K562 (cell line): ENCODE data around the gene CCDC9. TPM values are rescaled to one million over a fixed set of nuclear protein-coding genes. Genes with fewer than 3 reads are reported as not detected.

Experiments
- ARID4B ChIP-seq: sonication (generic); formaldehyde crosslinking; IDR thresholded peaks from 2 replicates; pipeline ENCODE4 v1.8.0; 2022; ENCODE audit warnings: mild to moderate bottlenecking, missing genetic modification reagents
- EP400 ChIP-seq: fragments of 450-650 bp; IDR thresholded peaks from 2 replicates; pipeline ENCODE4 v1.6.1; 2017; ENCODE audit warnings: antibody characterized with exemption, mild to moderate bottlenecking, moderate library complexity
- HDGF ChIP-seq: fragments of 450-650 bp; IDR thresholded peaks from 2 replicates; pipeline ENCODE4 v1.6.1; 2016
- MTA2 ChIP-seq: fragments of 450-650 bp; IDR thresholded peaks from 2 replicates; pipeline ENCODE4 v1.6.1; 2016; ENCODE audit warnings: low read depth
- NR2C2 ChIP-seq, 2 experiments: fragments of 200-800 bp in 1 of 2; sonication (Bioruptor generic) in 1 of 2; sonication (generic) in 1 of 2; formaldehyde crosslinking in 1 of 2; IDR thresholded peaks; 2 replicates each; pipeline versions ENCODE4 v1.6.1 to v1.8.0; 2016 to 2022; ENCODE audit warnings: mild to moderate bottlenecking in 1 of 2, missing compliant biosample characterization in 1 of 2, missing genetic modification characterization in 1 of 2, missing genetic modification reagents in 1 of 2
- RB1 ChIP-seq: fragments of 450-650 bp; IDR thresholded peaks from 2 replicates; pipeline ENCODE4 v1.6.1; 2017; ENCODE audit warnings: low read depth, mild to moderate bottlenecking
- RBM14 ChIP-seq: fragments of 200-400 bp; formaldehyde crosslinking; IDR thresholded peaks from 2 replicates; pipeline ENCODE4 v1.6.1; 2018; ENCODE audit warnings: low read depth, mild to moderate bottlenecking, low read length, moderate library complexity, borderline replicate concordance; ENCODE audit not compliant: insufficient read depth
- SIRT6 ChIP-seq: IDR thresholded peaks from one replicate; pipeline ENCODE4 v1.6.1; 2012; ENCODE audit warnings: low read depth, mild to moderate bottlenecking, control low read depth, inconsistent platforms, low read length, moderate library complexity
- SUPT5H ChIP-seq: fragments of 450-650 bp; IDR thresholded peaks from 2 replicates; pipeline ENCODE4 v1.6.1; 2016
- ZBTB17 ChIP-seq: fragments of 450-650 bp; formaldehyde crosslinking; IDR thresholded peaks from 2 replicates; pipeline ENCODE4 v1.4.0; 2020; ENCODE audit warnings: mild to moderate bottlenecking
- ZNF668 ChIP-seq: fragments of 250-450 bp; sonication (Bioruptor Pico); IDR thresholded peaks from 2 replicates; pipeline ENCODE4 v1.8.0; 2022; ENCODE audit warnings: mild to moderate bottlenecking, inconsistent platforms
- ZNF77 ChIP-seq: fragments of 250-450 bp; sonication (Bioruptor Pico); IDR thresholded peaks from 2 replicates; pipeline ENCODE4 v1.5.0; 2020
- polyA plus RNA-seq, 8 experiments: library from polyadenylated mRNA; depleted of rRNA in 4 of 8; stranded (reverse) in 5 of 8; unstranded in 3 of 8; fragments of >200 nt; fragmentation: Nextera tagmentation in 2 of 8; fragmentation: Illumina TruSeq in 1 of 8; extraction: Ambion mirVana in 2 of 8; extraction: Trizol in 1 of 8; gene quantifications; 2 replicates each; pipeline versions ENCODE4 v1.2.1 to v1.2.3, GENCODE V29; 2011 to 2014; ENCODE audit warnings: inconsistent platforms in 1 of 8, missing spikeins in 1 of 8
- total RNA-seq, 7 experiments: library from RNA; depleted of rRNA in 6 of 7; stranded (reverse); fragments of >200 nt in 6 of 7; fragmentation: Illumina TruSeq in 2 of 7; extraction: Trizol in 2 of 7; gene quantifications; 2 replicates each; pipeline versions ENCODE4 v1.2.1 to v1.2.3, GENCODE V29; 2011 to 2021; ENCODE audit warnings: low replicate concordance in 1 of 7
- TF ChIP-seq, protein P1 (sequence below): IDR thresholded peaks from 3 replicates; pipeline ENCODE4 v1.6.1; 2011; ENCODE audit warnings: borderline replicate concordance, mild to moderate bottlenecking; ENCODE audit not compliant: insufficient read length, insufficient read depth
- TF ChIP-seq, protein P2 (sequence below): fragments of 450-650 bp; IDR thresholded peaks from 2 replicates; pipeline ENCODE4 v1.6.1; 2016; ENCODE audit warnings: borderline replicate concordance
- TF ChIP-seq, protein P3 (sequence below): fragments of 450-650 bp; IDR thresholded peaks from 2 replicates; pipeline ENCODE4 v1.6.1; 2016
- TF ChIP-seq, protein P4 (sequence below), 2 experiments: fragments of 450-650 bp; conservative IDR thresholded peaks; 2 replicates each; pipeline ENCODE4 v1.6.1; 2017; ENCODE audit warnings: mild to moderate bottlenecking in 2 of 2, moderate library complexity in 2 of 2

CCDC9 gene
- total and polyA plus RNA-seq, 9 of the 15 experiments (the other 6 are each of a cell fraction or from before 2014, with no cell fraction given) = 0.23 to 38.6 (median 8.4) TPM

- TF ChIP-seq, protein P1, sequence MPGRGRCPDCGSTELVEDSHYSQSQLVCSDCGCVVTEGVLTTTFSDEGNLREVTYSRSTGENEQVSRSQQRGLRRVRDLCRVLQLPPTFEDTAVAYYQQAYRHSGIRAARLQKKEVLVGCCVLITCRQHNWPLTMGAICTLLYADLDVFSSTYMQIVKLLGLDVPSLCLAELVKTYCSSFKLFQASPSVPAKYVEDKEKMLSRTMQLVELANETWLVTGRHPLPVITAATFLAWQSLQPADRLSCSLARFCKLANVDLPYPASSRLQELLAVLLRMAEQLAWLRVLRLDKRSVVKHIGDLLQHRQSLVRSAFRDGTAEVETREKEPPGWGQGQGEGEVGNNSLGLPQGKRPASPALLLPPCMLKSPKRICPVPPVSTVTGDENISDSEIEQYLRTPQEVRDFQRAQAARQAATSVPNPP = no peak
- TF ChIP-seq ZNF668 (CRISPR knock-in tag) (no peak), RBM14 (no peak), NR2C2 (CRISPR knock-in tag; IDR thresholded peaks at IDR 0.05) (peak; percentile 52; the same call in 1 of the 2 replicates), NR2C2 (tag; IDR thresholded peaks at IDR 0.05) (0 out of 2 replicates have a peak, but pooled peaks have one; percentile 2), HDGF (peak; percentile 54; the same call in 1 of the 2 replicates), SIRT6 (no peak), EP400 (peak; percentile 40), SUPT5H (peak; percentile 12; the same call in 1 of the 2 replicates), ARID4B (CRISPR knock-in tag) (peak; percentile 52; the same call in 1 of the 2 replicates), ZNF77 (CRISPR knock-in tag) (no peak), RB1 (peak; percentile 23; the same call in 1 of the 2 replicates), MTA2 (0 out of 2 replicates have a peak, but pooled peaks have one; percentile 5), ZBTB17 (no peak)
- TF ChIP-seq, protein P2, sequence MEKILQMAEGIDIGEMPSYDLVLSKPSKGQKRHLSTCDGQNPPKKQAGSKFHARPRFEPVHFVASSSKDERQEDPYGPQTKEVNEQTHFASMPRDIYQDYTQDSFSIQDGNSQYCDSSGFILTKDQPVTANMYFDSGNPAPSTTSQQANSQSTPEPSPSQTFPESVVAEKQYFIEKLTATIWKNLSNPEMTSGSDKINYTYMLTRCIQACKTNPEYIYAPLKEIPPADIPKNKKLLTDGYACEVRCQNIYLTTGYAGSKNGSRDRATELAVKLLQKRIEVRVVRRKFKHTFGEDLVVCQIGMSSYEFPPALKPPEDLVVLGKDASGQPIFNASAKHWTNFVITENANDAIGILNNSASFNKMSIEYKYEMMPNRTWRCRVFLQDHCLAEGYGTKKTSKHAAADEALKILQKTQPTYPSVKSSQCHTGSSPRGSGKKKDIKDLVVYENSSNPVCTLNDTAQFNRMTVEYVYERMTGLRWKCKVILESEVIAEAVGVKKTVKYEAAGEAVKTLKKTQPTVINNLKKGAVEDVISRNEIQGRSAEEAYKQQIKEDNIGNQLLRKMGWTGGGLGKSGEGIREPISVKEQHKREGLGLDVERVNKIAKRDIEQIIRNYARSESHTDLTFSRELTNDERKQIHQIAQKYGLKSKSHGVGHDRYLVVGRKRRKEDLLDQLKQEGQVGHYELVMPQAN = peak; percentile 67; the same call in 1 of the 2 replicates
- TF ChIP-seq, protein P3, sequence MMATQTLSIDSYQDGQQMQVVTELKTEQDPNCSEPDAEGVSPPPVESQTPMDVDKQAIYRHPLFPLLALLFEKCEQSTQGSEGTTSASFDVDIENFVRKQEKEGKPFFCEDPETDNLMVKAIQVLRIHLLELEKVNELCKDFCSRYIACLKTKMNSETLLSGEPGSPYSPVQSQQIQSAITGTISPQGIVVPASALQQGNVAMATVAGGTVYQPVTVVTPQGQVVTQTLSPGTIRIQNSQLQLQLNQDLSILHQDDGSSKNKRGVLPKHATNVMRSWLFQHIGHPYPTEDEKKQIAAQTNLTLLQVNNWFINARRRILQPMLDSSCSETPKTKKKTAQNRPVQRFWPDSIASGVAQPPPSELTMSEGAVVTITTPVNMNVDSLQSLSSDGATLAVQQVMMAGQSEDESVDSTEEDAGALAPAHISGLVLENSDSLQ = 0 out of 2 replicates have a peak, but pooled peaks have one; percentile 18
- TF ChIP-seq, protein P4, sequence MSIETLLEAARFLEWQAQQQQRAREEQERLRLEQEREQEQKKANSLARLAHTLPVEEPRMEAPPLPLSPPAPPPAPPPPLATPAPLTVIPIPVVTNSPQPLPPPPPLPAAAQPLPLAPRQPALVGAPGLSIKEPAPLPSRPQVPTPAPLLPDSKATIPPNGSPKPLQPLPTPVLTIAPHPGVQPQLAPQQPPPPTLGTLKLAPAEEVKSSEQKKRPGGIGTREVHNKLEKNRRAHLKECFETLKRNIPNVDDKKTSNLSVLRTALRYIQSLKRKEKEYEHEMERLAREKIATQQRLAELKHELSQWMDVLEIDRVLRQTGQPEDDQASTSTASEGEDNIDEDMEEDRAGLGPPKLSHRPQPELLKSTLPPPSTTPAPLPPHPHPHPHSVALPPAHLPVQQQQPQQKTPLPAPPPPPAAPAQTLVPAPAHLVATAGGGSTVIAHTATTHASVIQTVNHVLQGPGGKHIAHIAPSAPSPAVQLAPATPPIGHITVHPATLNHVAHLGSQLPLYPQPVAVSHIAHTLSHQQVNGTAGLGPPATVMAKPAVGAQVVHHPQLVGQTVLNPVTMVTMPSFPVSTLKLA (conservative IDR thresholded peaks at IDR 0.05) = peak; percentile 61 to 64
Observed at GRCh38 chr19:47231215-47232054, 24.9 kb upstream of the CCDC9 start (continued).
